ENCODE data around the gene IRX4. TPM values are rescaled to one million over a fixed set of nuclear protein-coding genes. Genes with fewer than 3 reads are reported as not detected.

Gene IRX4
- total and polyA plus RNA-seq, 2 donors (not counting 1 experiment from before 2014, with no cell fraction given): not detected

DNA sequence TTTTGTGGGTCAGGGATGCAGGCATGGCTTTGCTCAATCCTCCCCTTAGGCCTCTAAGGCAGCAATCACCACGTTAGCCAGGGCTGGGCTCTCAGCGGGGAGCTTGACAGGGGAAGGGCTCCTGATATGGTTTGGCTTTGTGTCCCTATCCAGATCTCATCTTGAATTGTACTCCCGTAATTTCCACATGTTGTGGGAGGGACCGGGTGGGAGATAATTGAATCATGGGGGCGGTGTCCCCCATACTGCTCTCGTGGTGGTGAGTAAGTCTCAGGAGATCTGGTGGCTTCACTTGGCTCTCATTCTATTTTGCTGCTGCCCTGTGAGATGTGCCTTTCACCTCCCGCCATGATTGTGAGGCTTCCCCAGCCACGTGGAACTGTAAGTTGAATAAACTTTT lies 11.5 kb upstream of the IRX4 start:
- TF ChIP-seq EZH2 (IDR thresholded peaks at IDR 0.05; ENCODE audit: low read length, missing control alignments): no peak
- TF ChIP-seq, protein P1, sequence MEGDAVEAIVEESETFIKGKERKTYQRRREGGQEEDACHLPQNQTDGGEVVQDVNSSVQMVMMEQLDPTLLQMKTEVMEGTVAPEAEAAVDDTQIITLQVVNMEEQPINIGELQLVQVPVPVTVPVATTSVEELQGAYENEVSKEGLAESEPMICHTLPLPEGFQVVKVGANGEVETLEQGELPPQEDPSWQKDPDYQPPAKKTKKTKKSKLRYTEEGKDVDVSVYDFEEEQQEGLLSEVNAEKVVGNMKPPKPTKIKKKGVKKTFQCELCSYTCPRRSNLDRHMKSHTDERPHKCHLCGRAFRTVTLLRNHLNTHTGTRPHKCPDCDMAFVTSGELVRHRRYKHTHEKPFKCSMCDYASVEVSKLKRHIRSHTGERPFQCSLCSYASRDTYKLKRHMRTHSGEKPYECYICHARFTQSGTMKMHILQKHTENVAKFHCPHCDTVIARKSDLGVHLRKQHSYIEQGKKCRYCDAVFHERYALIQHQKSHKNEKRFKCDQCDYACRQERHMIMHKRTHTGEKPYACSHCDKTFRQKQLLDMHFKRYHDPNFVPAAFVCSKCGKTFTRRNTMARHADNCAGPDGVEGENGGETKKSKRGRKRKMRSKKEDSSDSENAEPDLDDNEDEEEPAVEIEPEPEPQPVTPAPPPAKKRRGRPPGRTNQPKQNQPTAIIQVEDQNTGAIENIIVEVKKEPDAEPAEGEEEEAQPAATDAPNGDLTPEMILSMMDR (conservative IDR thresholded peaks at IDR 0.05 in 1 of 2, IDR thresholded peaks at IDR 0.05 in 1 of 2; ENCODE audit: low read depth in 1 of 2, low read length in 2 of 2): no peak
- no peaks in the 10 kb centered on the region for H3K79me2 ChIP-seq (ENCODE audit: control insufficient read depth, insufficient read depth, low read length)
- H3K4me1 ChIP-seq (ENCODE audit: control insufficient read depth, extremely low read depth, insufficient read depth, low read length): no peaks in the 10 kb centered on the region
- H3K9ac ChIP-seq (ENCODE audit: insufficient read depth, low read length): no peak overlapping the region
- H2AFZ ChIP-seq (ENCODE audit: low read length): no peak overlapping the region
- H3K4me3 ChIP-seq (replicated peaks in 1 of 4; ENCODE audit: control extremely low read depth in 1 of 4, insufficient read depth in 1 of 4, low read depth in 3 of 4, low read length in 4 of 4): no peak overlapping the region
- H3K4me2 ChIP-seq (ENCODE audit: extremely low read depth, insufficient read depth, low read length): no peak overlapping the region
- H3K9me3 ChIP-seq (ENCODE audit: control insufficient read depth, insufficient read depth, low read depth, low read length): no peaks in the 10 kb centered on the region
- no peak overlapping the region for H3K27ac ChIP-seq (ENCODE audit: insufficient read depth, low read length)
- H3K36me3 ChIP-seq (ENCODE audit: control insufficient read depth, insufficient read depth, low read length): no peaks in the 10 kb centered on the region
- no peak for DNase-seq (ENCODE audit: low read depth in 2 of 2)
- no peaks in the 10 kb centered on the region for H4K20me1 ChIP-seq (ENCODE audit: control insufficient read depth, extremely low read depth, insufficient read depth, low read length)
- no peaks in the 10 kb centered on the region for H3K27me3 ChIP-seq (ENCODE audit: control insufficient read depth, insufficient read depth, low read length)

DNA sequence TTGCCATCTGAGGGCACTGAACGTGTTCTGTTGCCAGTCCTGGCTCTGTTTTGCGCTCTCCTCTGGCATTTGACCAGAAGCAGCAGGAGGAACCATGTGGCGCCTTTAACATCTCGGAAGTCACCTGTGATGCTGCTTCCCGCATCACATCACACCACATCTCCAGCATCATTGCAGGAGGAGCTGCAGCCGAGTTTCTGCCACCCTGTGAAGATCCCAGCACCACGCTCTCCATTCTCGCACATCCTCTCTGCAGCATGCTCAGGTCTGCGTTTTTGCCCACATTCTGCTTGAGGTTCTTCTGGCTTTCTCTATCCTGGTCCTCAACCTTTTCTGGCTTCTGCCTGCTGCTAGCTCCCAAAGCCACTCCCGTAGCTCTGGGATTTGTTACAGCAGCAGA lies 11.0 kb upstream of the IRX4 start:
- H3K4me2 ChIP-seq (ENCODE audit: extremely low read depth, insufficient read depth, low read length): no peak overlapping the region
- no peak for DNase-seq (ENCODE audit: low read depth in 2 of 2)
- H3K4me1 ChIP-seq (ENCODE audit: control insufficient read depth, extremely low read depth, insufficient read depth, low read length): no peaks in the 10 kb centered on the region
- no peak overlapping the region for H2AFZ ChIP-seq (ENCODE audit: low read length)
- H3K27me3 ChIP-seq (ENCODE audit: control insufficient read depth, insufficient read depth, low read length): no peaks in the 10 kb centered on the region
- H3K9ac ChIP-seq (ENCODE audit: insufficient read depth, low read length): no peak overlapping the region
- no peaks in the 10 kb centered on the region for H3K9me3 ChIP-seq (ENCODE audit: control insufficient read depth, insufficient read depth, low read depth, low read length)
- no peaks in the 10 kb centered on the region for H4K20me1 ChIP-seq (ENCODE audit: control insufficient read depth, extremely low read depth, insufficient read depth, low read length)
- no peaks in the 10 kb centered on the region for H3K79me2 ChIP-seq (ENCODE audit: control insufficient read depth, insufficient read depth, low read length)
- H3K27ac ChIP-seq (ENCODE audit: insufficient read depth, low read length): no peak overlapping the region
- H3K36me3 ChIP-seq (ENCODE audit: control insufficient read depth, insufficient read depth, low read length): no peaks in the 10 kb centered on the region
- TF ChIP-seq EZH2 (IDR thresholded peaks at IDR 0.05; ENCODE audit: low read length, missing control alignments): no peak
- TF ChIP-seq, protein P1 (conservative IDR thresholded peaks at IDR 0.05 in 1 of 2, IDR thresholded peaks at IDR 0.05 in 1 of 2; ENCODE audit: low read depth in 1 of 2, low read length in 2 of 2): no peak
- H3K4me3 ChIP-seq (replicated peaks in 1 of 4; ENCODE audit: control extremely low read depth in 1 of 4, insufficient read depth in 1 of 4, low read depth in 3 of 4, low read length in 4 of 4): no peak overlapping the region

DNA sequence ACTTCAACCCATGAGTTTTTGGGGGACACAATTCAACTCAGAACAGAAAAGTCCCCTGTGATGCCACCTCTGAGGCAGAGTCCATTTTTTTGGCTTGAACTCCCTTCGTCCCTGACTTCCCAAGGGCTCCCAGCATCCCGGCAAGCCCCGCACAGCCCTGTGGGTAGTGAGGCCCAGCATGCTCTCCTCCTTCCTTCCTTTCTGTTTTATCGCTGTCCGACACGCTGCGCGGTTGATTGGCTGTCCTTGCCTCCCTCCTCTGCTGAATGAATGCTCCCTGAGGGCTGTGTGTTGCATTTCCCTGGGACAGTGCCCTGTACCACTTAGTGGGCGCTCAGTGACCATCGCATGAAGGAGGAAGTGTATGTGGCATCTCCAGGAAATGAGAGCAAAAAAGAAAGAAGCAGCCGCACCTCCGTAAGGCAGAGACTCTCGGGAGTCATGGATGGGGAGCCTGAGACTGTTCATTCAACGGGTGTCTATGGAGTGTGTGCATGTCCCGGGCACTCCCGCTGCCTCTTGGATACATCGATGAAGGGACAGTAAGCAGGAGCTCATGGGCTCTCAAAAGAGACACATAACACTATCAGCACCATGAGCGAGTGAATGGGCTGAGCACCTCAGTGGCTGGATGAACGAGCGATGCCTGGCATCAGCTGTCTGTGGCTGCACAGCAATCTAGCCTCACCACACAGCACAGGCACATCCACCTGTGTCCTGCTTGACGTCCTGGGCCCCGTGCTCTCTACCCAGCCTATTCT lies 10.1 kb upstream of the IRX4 start:
- H3K4me2 ChIP-seq (ENCODE audit: extremely low read depth, insufficient read depth, low read length): no peak overlapping the region
- H4K20me1 ChIP-seq (ENCODE audit: control insufficient read depth, extremely low read depth, insufficient read depth, low read length): no peaks in the 10 kb centered on the region
- no peaks in the 10 kb centered on the region for H3K27me3 ChIP-seq (ENCODE audit: control insufficient read depth, insufficient read depth, low read length)
- no peaks in the 10 kb centered on the region for H3K36me3 ChIP-seq (ENCODE audit: control insufficient read depth, insufficient read depth, low read length)
- H3K9ac ChIP-seq (ENCODE audit: insufficient read depth, low read length): no peak overlapping the region
- no peak for TF ChIP-seq EZH2 (IDR thresholded peaks at IDR 0.05; ENCODE audit: low read length, missing control alignments)
- TF ChIP-seq, protein P1 (conservative IDR thresholded peaks at IDR 0.05 in 1 of 2, IDR thresholded peaks at IDR 0.05 in 1 of 2; ENCODE audit: low read depth in 1 of 2, low read length in 2 of 2): no peak
- no peaks in the 10 kb centered on the region for H3K79me2 ChIP-seq (ENCODE audit: control insufficient read depth, insufficient read depth, low read length)
- no peaks in the 10 kb centered on the region for H3K4me1 ChIP-seq (ENCODE audit: control insufficient read depth, extremely low read depth, insufficient read depth, low read length)
- no peaks in the 10 kb centered on the region for H3K9me3 ChIP-seq (ENCODE audit: control insufficient read depth, insufficient read depth, low read depth, low read length)
- no peak overlapping the region for H3K4me3 ChIP-seq (replicated peaks in 1 of 4; ENCODE audit: control extremely low read depth in 1 of 4, insufficient read depth in 1 of 4, low read depth in 3 of 4, low read length in 4 of 4)
- H3K27ac ChIP-seq (ENCODE audit: insufficient read depth, low read length): no peak overlapping the region
- no peak for DNase-seq (ENCODE audit: low read depth in 2 of 2)
- H2AFZ ChIP-seq (ENCODE audit: low read length): no peak overlapping the region

Data from fibroblast of lung (primary cell).